Dermis blood vessel endothelial cell (primary cell): ENCODE measurements around the gene WDTC1. TPM values are rescaled to one million over a fixed set of nuclear protein-coding genes. Genes with fewer than 3 reads are reported as not detected.

Source experiments
- total RNA-seq: library from RNA; depleted of rRNA; stranded (reverse); fragments of >200 nt; gene quantifications from 2 replicates; pipeline ENCODE4 v1.2.3, GENCODE V29; 2014

The WDTC1 gene
- total RNA-seq, 1 donor from 2014 or later = 32.7 TPM

Other genes starting within 250 kb of the WDTC1 start
- gene TRNP1, start 240.9 kb upstream of the WDTC1 start, total RNA-seq = 2.5 and 4.8 TPM in 2 replicates
- 0.17 and 0.33 TPM in 2 replicates for gene TENT5B, start 221.8 kb upstream of the WDTC1 start, total RNA-seq
- gene SLC9A1, start 79.5 kb upstream of the WDTC1 start, total RNA-seq = 5.6 and 20.1 TPM in 2 replicates
- 23.3 and 34.0 TPM in 2 replicates for gene TMEM222, start 87.5 kb downstream of the WDTC1 start, total RNA-seq
- not detected in 2 replicates for gene SYTL1, start 107.4 kb downstream of the WDTC1 start, total RNA-seq
- 6.6 and 10.3 TPM in 2 replicates for gene MAP3K6, start 132.3 kb downstream of the WDTC1 start, total RNA-seq
- gene FCN3, start 140.2 kb downstream of the WDTC1 start, total RNA-seq = 0.09 TPM in 1 of 2 replicates, not detected in the other
- not detected in 2 replicates for gene CD164L2, start 148.7 kb downstream of the WDTC1 start, total RNA-seq
- 0.42 and 0.51 TPM in 2 replicates for gene GPR3, start 158.0 kb downstream of the WDTC1 start, total RNA-seq